Measurements from ENCODE around the gene SLC9A7. TPM values are rescaled to one million over a fixed set of nuclear protein-coding genes. Genes with fewer than 3 reads are reported as not detected.

Gene SLC9A7
- total RNA-seq, 1 donor from 2014 or later, result 10.7 TPM

DNA sequence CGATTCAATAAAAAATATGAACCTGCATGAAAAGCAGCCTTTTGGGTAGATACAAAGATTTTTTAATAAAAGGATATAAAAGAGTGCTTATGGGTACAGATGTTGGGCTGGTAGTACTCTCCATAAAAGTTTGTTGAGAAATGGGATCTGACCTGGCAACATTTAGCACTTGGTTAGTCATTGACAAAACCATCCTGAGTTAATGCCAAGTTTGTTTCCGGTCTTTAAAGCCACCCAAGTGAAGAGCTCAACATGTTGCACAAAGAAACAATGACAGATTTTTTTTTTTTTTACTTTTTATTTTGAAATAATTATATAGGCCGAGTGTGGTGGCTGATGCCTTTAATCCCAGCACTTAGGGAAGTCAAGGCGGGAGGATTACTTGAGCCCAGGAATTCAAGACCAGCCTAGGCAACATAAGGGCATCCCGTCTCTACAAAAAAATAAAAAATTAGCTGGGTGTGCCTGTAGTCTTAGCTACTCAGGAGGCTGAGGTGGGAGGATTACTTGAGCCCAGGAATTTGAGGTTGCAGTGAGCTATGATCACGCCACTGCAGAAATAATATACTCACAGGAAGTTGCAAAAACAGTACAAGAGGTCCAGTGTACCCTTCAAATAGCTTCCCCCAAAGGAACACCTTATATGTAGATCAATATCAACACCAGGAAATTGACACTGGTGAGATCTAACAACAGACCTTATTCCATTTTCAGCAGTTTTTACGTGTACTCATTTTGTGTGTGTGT, 168.8 kb downstream of the SLC9A7 start:
- TF ChIP-seq CTCF (conservative IDR thresholded peaks at IDR 0.05; ENCODE audit: low read depth, low read length), result no peak
- DNase-seq (ENCODE audit: low read depth), result peak; percentile 42
- H3K4me3 ChIP-seq (ENCODE audit: low read depth, low read length), result no peak overlapping the region

GRCh38 chrX:46588263-46588662, 170.7 kb downstream of the SLC9A7 start:
- no peak for DNase-seq (ENCODE audit: low read depth)
- H3K4me3 ChIP-seq (ENCODE audit: low read depth, low read length), result no peak overlapping the region
- no peak for TF ChIP-seq CTCF (conservative IDR thresholded peaks at IDR 0.05; ENCODE audit: low read depth, low read length)

DNA sequence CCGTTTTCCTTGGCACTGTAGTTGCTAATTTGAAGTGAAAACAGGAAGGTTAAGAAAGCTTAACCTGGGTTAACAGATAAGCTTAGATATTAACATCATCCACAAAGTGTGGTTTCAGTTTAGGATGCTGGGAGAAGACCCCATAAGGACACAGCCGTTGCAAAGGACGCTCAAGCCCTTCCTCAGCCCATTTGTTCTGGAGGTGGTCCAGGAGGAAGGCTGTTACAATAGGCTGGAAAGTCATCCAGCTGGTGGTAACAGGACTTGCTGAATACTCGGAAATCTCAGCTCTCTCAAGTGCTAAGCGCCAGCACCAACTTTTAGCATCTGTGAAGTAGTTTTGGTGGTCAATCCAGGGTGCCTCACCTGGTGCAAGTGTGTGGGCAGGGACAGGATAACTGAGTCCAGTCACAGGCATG, 171.2 kb downstream of the SLC9A7 start:
- DNase-seq (ENCODE audit: low read depth), result no peak
- no peak for TF ChIP-seq CTCF (conservative IDR thresholded peaks at IDR 0.05; ENCODE audit: low read depth, low read length)
- H3K4me3 ChIP-seq (ENCODE audit: low read depth, low read length), result no peak overlapping the region

GRCh38 chrX:46587158-46587557, 171.8 kb downstream of the SLC9A7 start:
- DNase-seq (ENCODE audit: low read depth), result no peak
- TF ChIP-seq CTCF (conservative IDR thresholded peaks at IDR 0.05; ENCODE audit: low read depth, low read length), result no peak
- no peak overlapping the region for H3K4me3 ChIP-seq (ENCODE audit: low read depth, low read length)

- TF ChIP-seq CTCF (conservative IDR thresholded peaks at IDR 0.05; ENCODE audit: low read depth, low read length), result no peak
- no peak for DNase-seq (ENCODE audit: low read depth)
Measured at GRCh38 chrX:46584736-46585135, 174.2 kb downstream of the SLC9A7 start.

GRCh38 chrX:46582966-46583365, 176.0 kb downstream of the SLC9A7 start:
- DNase-seq (ENCODE audit: low read depth), result peak; percentile 29
- no peak for TF ChIP-seq CTCF (conservative IDR thresholded peaks at IDR 0.05; ENCODE audit: low read depth, low read length)
- H3K4me3 ChIP-seq (ENCODE audit: low read depth, low read length), result no peak overlapping the region

More at GRCh38 chrX:46584736-46585135, 174.2 kb downstream of the SLC9A7 start:
- H3K4me3 ChIP-seq (ENCODE audit: low read depth, low read length), result no peak overlapping the region

DNA sequence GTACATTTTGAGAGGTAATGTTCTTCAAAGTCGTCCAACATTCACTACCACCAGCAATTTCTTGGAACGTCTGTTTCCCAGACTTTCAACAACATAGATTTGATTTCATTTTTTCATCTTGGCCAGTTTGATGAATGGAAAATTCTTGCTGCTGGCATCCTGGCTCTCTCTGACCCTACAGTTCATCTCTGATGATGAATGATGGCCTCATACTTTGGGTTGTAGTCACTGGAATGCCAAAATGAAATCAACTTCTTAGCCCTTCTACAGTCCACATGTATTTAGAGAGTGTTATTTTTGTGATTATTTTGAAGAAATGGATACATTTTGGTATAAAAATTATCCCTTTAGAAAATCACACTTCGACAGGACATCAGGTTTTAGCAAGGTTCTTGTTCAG, 176.6 kb downstream of the SLC9A7 start:
- no peak overlapping the region for H3K4me3 ChIP-seq (ENCODE audit: low read depth, low read length)
- DNase-seq (ENCODE audit: low read depth), result no peak
- TF ChIP-seq CTCF (conservative IDR thresholded peaks at IDR 0.05; ENCODE audit: low read depth, low read length), result no peak

All from epithelial cell of proximal tubule (primary cell).